H9 (cell line): Measurements from ENCODE around the gene SAA1. TPM values are rescaled to one million over a fixed set of nuclear protein-coding genes. Genes with fewer than 3 reads are reported as not detected.
"Not testable (repeated sequence)": the region's sequence is repeated elsewhere in the genome, so short reads cannot be mapped to it uniquely, and the experiment has no call there.

Source experiments
- DNase-seq: peaks from one replicate; pipeline ENCODE4 v3.0.0-alpha.2; 2017
- H2AFZ ChIP-seq: one replicate; pipeline ENCODE4 v1.6.1; 2013; ENCODE audit warnings: mild to moderate bottlenecking, low read length, control low read depth, moderate library complexity
- H2AK5ac ChIP-seq: 2 replicates; pipeline ENCODE4 v1.6.1; 2013; ENCODE audit warnings: low read length, control low read depth, mixed read lengths; ENCODE audit not compliant: insufficient read length
- H2BK120ac ChIP-seq: one replicate; pipeline ENCODE4 v1.6.1; 2013; ENCODE audit warnings: low read depth, mild to moderate bottlenecking, low read length, control low read depth, inconsistent platforms; ENCODE audit not compliant: poor library complexity, severe bottlenecking
- H2BK12ac ChIP-seq: 2 replicates; pipeline ENCODE4 v1.6.1; 2013; ENCODE audit warnings: low read length, control low read depth, mixed read lengths, low read depth; ENCODE audit not compliant: insufficient read length
- H2BK15ac ChIP-seq: 2 replicates; pipeline ENCODE4 v1.6.1; 2013; ENCODE audit warnings: low read depth, low read length, control low read depth
- H2BK20ac ChIP-seq: one replicate; pipeline ENCODE4 v1.6.1; 2013; ENCODE audit warnings: low read depth, mild to moderate bottlenecking, low read length, control low read depth, inconsistent platforms; ENCODE audit not compliant: poor library complexity, severe bottlenecking
- H2BK5ac ChIP-seq: 2 replicates; pipeline ENCODE4 v1.6.1; 2013; ENCODE audit warnings: low read length, control low read depth, mixed read lengths; ENCODE audit not compliant: insufficient read length
- H3K14ac ChIP-seq: 2 replicates; pipeline ENCODE4 v1.6.1; 2013; ENCODE audit warnings: low read length, control low read depth; ENCODE audit not compliant: insufficient read depth
- H3K18ac ChIP-seq: 2 replicates; pipeline ENCODE4 v1.6.1; 2013; ENCODE audit warnings: low read depth, mild to moderate bottlenecking, mixed read lengths, low read length, control low read depth; ENCODE audit not compliant: insufficient read length
- H3K23ac ChIP-seq: 2 replicates; pipeline ENCODE4 v1.6.1; 2013; ENCODE audit warnings: low read length, control low read depth, mixed read lengths, low read depth; ENCODE audit not compliant: insufficient read length
- H3K23me2 ChIP-seq: 2 replicates; pipeline ENCODE4 v1.6.1; 2013; ENCODE audit warnings: low read depth, mild to moderate bottlenecking, mixed read lengths, low read length, control low read depth; ENCODE audit not compliant: insufficient read length, poor library complexity, severe bottlenecking
- H3K27ac ChIP-seq: 2 replicates; pipeline ENCODE4 v1.5.1; 2013; ENCODE audit warnings: low read length, control low read depth, mixed read lengths, low read depth; ENCODE audit not compliant: insufficient read length
- H3K27me3 ChIP-seq: 2 replicates; pipeline ENCODE4 v1.6.1; 2013; ENCODE audit warnings: low read length, control low read depth, inconsistent platforms; ENCODE audit not compliant: insufficient read depth
- H3K4ac ChIP-seq: 2 replicates; pipeline ENCODE4 v1.6.1; 2013; ENCODE audit warnings: low read depth, mild to moderate bottlenecking, control low read depth, inconsistent platforms, low read length, moderate library complexity
- H3K4me1 ChIP-seq: 2 replicates; pipeline ENCODE4 v1.6.1; 2013; ENCODE audit warnings: low read length, control low read depth, inconsistent platforms; ENCODE audit not compliant: insufficient read depth
- H3K4me2 ChIP-seq: 2 replicates; pipeline ENCODE4 v1.6.1; 2013; ENCODE audit warnings: low read length, control low read depth, mixed read lengths; ENCODE audit not compliant: insufficient read length, insufficient read depth
- H3K56ac ChIP-seq: 2 replicates; pipeline ENCODE4 v1.6.1; 2013; ENCODE audit warnings: low read depth, mild to moderate bottlenecking, mixed read lengths, low read length, control low read depth; ENCODE audit not compliant: insufficient read length
- H3K79me1 ChIP-seq: 2 replicates; pipeline ENCODE4 v1.6.1; 2013; ENCODE audit warnings: low read depth, mild to moderate bottlenecking, moderate library complexity, low read length, control low read depth, inconsistent platforms; ENCODE audit not compliant: insufficient read depth, poor library complexity, severe bottlenecking
- H3K79me2 ChIP-seq: 2 replicates; pipeline ENCODE4 v1.6.1; 2013; ENCODE audit warnings: low read length, control low read depth, inconsistent platforms; ENCODE audit not compliant: insufficient read depth
- H3K9ac ChIP-seq: 2 replicates; pipeline ENCODE4 v1.6.1; 2013; ENCODE audit warnings: low read length, control low read depth, mixed read lengths; ENCODE audit not compliant: insufficient read length; ENCODE audit errors: extremely low read depth
- H3K9me3 ChIP-seq: one replicate; pipeline ENCODE4 v1.6.1; 2013; ENCODE audit warnings: low read depth, low read length, inconsistent platforms; ENCODE audit not compliant: control insufficient read depth
- H3T11ph ChIP-seq: one replicate; pipeline ENCODE4 v1.6.1; 2013; ENCODE audit warnings: mild to moderate bottlenecking, low read length, control low read depth, inconsistent platforms
- H4K20me1 ChIP-seq: one replicate; pipeline ENCODE4 v1.6.1; 2013; ENCODE audit not compliant: control insufficient read depth, insufficient read length, insufficient read depth
- H4K5ac ChIP-seq: 2 replicates; pipeline ENCODE4 v1.6.1; 2013; ENCODE audit warnings: low read depth, mild to moderate bottlenecking, mixed read lengths, low read length, control low read depth; ENCODE audit not compliant: insufficient read length
- H4K8ac ChIP-seq: replicated peaks from 2 replicates; pipeline ENCODE4 v1.6.1; 2013; ENCODE audit warnings: low read length, control low read depth, mixed read lengths, low read depth; ENCODE audit not compliant: insufficient read length
- H4K91ac ChIP-seq: 2 replicates; pipeline ENCODE4 v1.6.1; 2013; ENCODE audit warnings: low read depth, mild to moderate bottlenecking, moderate library complexity, mixed read lengths, low read length, control low read depth; ENCODE audit not compliant: insufficient read length
- H3K27ac Mint-ChIP-seq, 3 experiments: 2 replicates in 2 of 3; 3 replicates in 1 of 3; pipeline ENCODE4 v1.8.0; 2020 to 2021; ENCODE audit warnings: mixed read lengths in 3 of 3, mild to moderate bottlenecking in 1 of 3, moderate library complexity in 1 of 3
- H3K27me3 Mint-ChIP-seq: 2 replicates; pipeline ENCODE4 v1.8.0; 2021; ENCODE audit warnings: low read depth, mild to moderate bottlenecking, moderate library complexity, mixed read lengths
- H3K36me3 Mint-ChIP-seq, 3 experiments: 2 replicates in 2 of 3; 3 replicates in 1 of 3; pipeline ENCODE4 v1.8.0; 2020 to 2021; ENCODE audit warnings: low read depth in 3 of 3, mixed read lengths in 3 of 3; ENCODE audit not compliant: insufficient read depth in 1 of 3
- H3K4me1 Mint-ChIP-seq, 2 experiments: 2 replicates each; pipeline ENCODE4 v1.8.0; 2020; ENCODE audit warnings: mixed read lengths in 2 of 2
- H3K4me3 Mint-ChIP-seq, 2 experiments: 2 replicates in 1 of 2; 3 replicates in 1 of 2; pipeline ENCODE4 v1.8.0; 2020 to 2021; ENCODE audit warnings: mild to moderate bottlenecking in 2 of 2, mixed read lengths in 2 of 2, moderate library complexity in 1 of 2
- H3K9me3 Mint-ChIP-seq, 2 experiments: 2 replicates in 1 of 2; 3 replicates in 1 of 2; pipeline ENCODE4 v1.8.0; 2020; ENCODE audit warnings: mild to moderate bottlenecking in 2 of 2, mixed read lengths in 2 of 2, moderate library complexity in 1 of 2
- WGBS: extraction: QIAGEN DNeasy Blood & Tissue Kit; methylation state at CpG from one replicate; pipeline ENCODE4 v1.1.7; 2013; ENCODE audit warnings: missing lambda C conversion rate, low lambda C conversion rate, mixed read lengths; ENCODE audit not compliant: insufficient read length; ENCODE audit errors: extremely low coverage; 5-methylcytosine and 5-hydroxymethylcytosine counted together
- total RNA-seq: library from RNA; stranded (reverse); gene quantifications from 2 replicates; pipeline ENCODE4 v1.2.1, GENCODE V29; 2021

The SAA1 gene
- total RNA-seq, 1 experiment from 2014 or later, result not detected

DNA sequence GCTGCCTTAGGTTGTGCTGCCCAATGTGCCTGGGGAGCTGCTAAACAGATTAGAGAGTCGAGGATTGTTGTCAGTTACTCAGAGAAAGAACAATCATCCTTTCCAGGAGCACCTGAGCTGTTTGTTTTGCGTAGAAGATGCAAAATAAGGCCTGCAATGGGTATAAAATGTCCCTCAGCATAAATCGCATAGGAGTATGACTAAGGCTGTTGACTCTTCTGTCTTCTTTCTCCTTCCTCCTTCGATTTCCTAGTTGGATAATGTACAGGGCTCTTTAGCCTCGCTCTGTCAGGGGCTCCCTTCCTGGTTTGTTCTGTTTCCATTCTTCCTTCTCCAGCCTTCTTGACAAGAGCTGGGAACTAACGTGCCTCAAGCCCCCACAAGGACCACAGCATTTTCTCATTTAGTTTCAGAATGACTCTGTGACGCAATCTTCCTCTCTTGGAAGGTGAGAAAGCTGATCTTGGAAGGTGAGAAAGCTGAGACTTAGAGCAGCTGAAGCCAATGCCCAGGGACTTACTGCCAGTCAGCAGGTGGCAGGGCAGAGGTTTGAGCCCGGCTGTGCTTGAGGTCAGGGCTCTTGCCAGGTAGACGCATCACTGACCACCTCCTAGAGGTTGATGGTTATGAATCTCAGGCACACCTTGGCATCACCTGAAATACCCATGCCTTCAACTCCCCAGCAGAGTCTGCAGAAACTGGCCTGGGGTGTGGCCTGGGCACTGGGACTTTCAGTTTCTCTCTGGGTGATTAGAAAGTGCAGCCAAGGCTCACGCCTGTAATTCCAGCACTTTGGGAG is 1.5 kb downstream of the SAA1 start:
- H3K23ac ChIP-seq, H3T11ph ChIP-seq, H3K27ac Mint-ChIP-seq, H3K23me2 ChIP-seq, H3K4me2 ChIP-seq, H2BK12ac ChIP-seq, H3K36me3 Mint-ChIP-seq, H3K18ac ChIP-seq, H4K20me1 ChIP-seq, H2BK20ac ChIP-seq, H3K9me3 Mint-ChIP-seq, H3K9ac ChIP-seq, H4K5ac ChIP-seq, H3K4me1 Mint-ChIP-seq, H3K4me1 ChIP-seq, H3K79me1 ChIP-seq, DNase-seq, H3K56ac ChIP-seq, H2AK5ac ChIP-seq, H3K14ac ChIP-seq, H3K9me3 ChIP-seq, H3K27ac ChIP-seq, H3K4ac ChIP-seq, H4K8ac ChIP-seq, H2AFZ ChIP-seq, H3K27me3 Mint-ChIP-seq, H3K4me3 Mint-ChIP-seq, H4K91ac ChIP-seq, H2BK15ac ChIP-seq, H2BK5ac ChIP-seq, H2BK120ac ChIP-seq, H3K79me2 ChIP-seq, H3K27me3 ChIP-seq: not testable (repeated sequence)
- WGBS, result no CpG with 5 or more reads among the region's 10 CpGs

DNA sequence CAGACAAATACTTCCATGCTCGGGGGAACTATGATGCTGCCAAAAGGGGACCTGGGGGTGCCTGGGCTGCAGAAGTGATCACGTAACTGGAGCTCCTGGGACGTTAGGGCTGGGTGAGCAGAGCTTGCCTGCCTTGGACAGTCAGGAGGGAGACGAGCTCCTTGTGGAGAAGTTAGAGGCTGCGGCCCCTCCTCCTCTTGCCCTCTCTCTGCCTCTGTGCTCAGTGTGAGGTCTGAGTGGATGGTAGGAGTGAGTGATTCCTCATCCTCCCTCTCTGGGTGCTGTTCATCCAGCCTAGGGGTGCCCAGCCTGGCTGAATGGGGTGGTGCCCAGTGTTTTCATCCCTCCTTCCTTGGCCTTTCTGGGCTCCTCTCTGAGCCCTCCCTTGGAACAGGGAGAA is 3.2 kb downstream of the SAA1 start:
- not testable (repeated sequence) for H3K9ac ChIP-seq, H3K4me1 Mint-ChIP-seq, H2BK120ac ChIP-seq, H3K79me1 ChIP-seq, H3K14ac ChIP-seq, H3K9me3 ChIP-seq, H4K8ac ChIP-seq, H2AK5ac ChIP-seq, H3K27me3 Mint-ChIP-seq, H2BK5ac ChIP-seq, H3K9me3 Mint-ChIP-seq, H2BK12ac ChIP-seq, H3K23ac ChIP-seq, DNase-seq, H3K4ac ChIP-seq, H2AFZ ChIP-seq, H4K20me1 ChIP-seq, H3K23me2 ChIP-seq, H3K4me1 ChIP-seq, H2BK15ac ChIP-seq, H3K79me2 ChIP-seq, H3K27me3 ChIP-seq, H3K4me2 ChIP-seq, H3K18ac ChIP-seq, H3K56ac ChIP-seq, H4K91ac ChIP-seq, H4K5ac ChIP-seq, H3K36me3 Mint-ChIP-seq, H3T11ph ChIP-seq, H2BK20ac ChIP-seq, H3K27ac ChIP-seq, H3K4me3 Mint-ChIP-seq, H3K27ac Mint-ChIP-seq
- no CpG with 5 or more reads among the region's 5 CpGs for WGBS
